Neural cell (in vitro differentiated cells): ENCODE results near the gene PLPP1. TPM values are rescaled to one million over a fixed set of nuclear protein-coding genes. Genes with fewer than 3 reads are reported as not detected.

Experiments used
- H2AFZ ChIP-seq: fragments of 200-600, 300-800 bp; sonication (generic), shearing (Covaris generic); 2 replicates; pipeline ENCODE4 v1.6.0; 2014; ENCODE audit warnings: low read depth, mild to moderate bottlenecking, antibody characterized with exemption, low read length, moderate library complexity
- H3F3A ChIP-seq: fragments of 200-600 bp; shearing (Covaris generic); 2 replicates; pipeline ENCODE4 v1.6.1; 2016; ENCODE audit warnings: mild to moderate bottlenecking, moderate library complexity, mixed read lengths, antibody characterized with exemption, low read length; ENCODE audit not compliant: insufficient read depth, poor library complexity, severe bottlenecking
- H3K27ac ChIP-seq: fragments of 200-600, 300-800 bp; sonication (generic), shearing (Covaris generic); 2 replicates; pipeline ENCODE4 v1.5.1; 2014; ENCODE audit warnings: mild to moderate bottlenecking, low read length, moderate library complexity
- H3K27me3 ChIP-seq: fragments of 300-800, 200-600 bp; sonication (generic), shearing (Covaris generic); 2 replicates; pipeline ENCODE4 v1.6.0; 2014; ENCODE audit warnings: mild to moderate bottlenecking, low read depth, low read length, moderate library complexity; ENCODE audit not compliant: insufficient read depth
- H3K36me3 ChIP-seq: fragments of 300-800, 200-600 bp; sonication (generic), shearing (Covaris generic); 2 replicates; pipeline ENCODE4 v1.5.1; 2014; ENCODE audit warnings: mild to moderate bottlenecking, antibody characterized with exemption, low read length, moderate library complexity; ENCODE audit not compliant: insufficient read depth
- H3K4me2 ChIP-seq: fragments of 300-800, 200-600 bp; sonication (generic), shearing (Covaris generic); 2 replicates; pipeline ENCODE4 v1.6.0; 2014; ENCODE audit warnings: mild to moderate bottlenecking, low read length
- H3K4me3 ChIP-seq: fragments of 300-800, 200-600 bp; sonication (generic), shearing (Covaris generic); 2 replicates; pipeline ENCODE4 v1.5.1; 2014; ENCODE audit warnings: mild to moderate bottlenecking, low read length, moderate library complexity
- H3K79me2 ChIP-seq: fragments of 200-600 bp; shearing (Covaris generic); replicated peaks from 2 replicates; pipeline ENCODE4 v1.6.0; 2014; ENCODE audit warnings: mild to moderate bottlenecking, low read length, moderate library complexity; ENCODE audit not compliant: insufficient read depth
- H3K9ac ChIP-seq: fragments of 300-800, 200-600 bp; sonication (generic), shearing (Covaris generic); 2 replicates; pipeline ENCODE4 v1.6.1; 2016; ENCODE audit warnings: mild to moderate bottlenecking, low read length, mixed read lengths
- H3K9me2 ChIP-seq: fragments of 200-600 bp; shearing (Covaris generic); 2 replicates; pipeline ENCODE4 v1.6.1; 2016; ENCODE audit warnings: mild to moderate bottlenecking, low read length, mixed read lengths; ENCODE audit not compliant: insufficient read depth
- H3K9me3 ChIP-seq: fragments of 200-600, 300-800 bp; sonication (generic), shearing (Covaris generic); 2 replicates; pipeline ENCODE4 v1.6.1; 2016; ENCODE audit warnings: mild to moderate bottlenecking, mixed run types, low read length, moderate library complexity, mixed read lengths
- H4K20me1 ChIP-seq: fragments of 200-600 bp; shearing (Covaris generic); 2 replicates; pipeline ENCODE4 v1.6.1; 2016; ENCODE audit warnings: mild to moderate bottlenecking, mixed run types; ENCODE audit not compliant: insufficient read depth
- CTCF ChIP-seq: fragments of 450-650 bp; IDR thresholded peaks from 2 replicates; pipeline ENCODE4 v1.5.1; 2014; ENCODE audit warnings: antibody characterized with exemption, mild to moderate bottlenecking, moderate library complexity; ENCODE audit not compliant: poor library complexity, severe bottlenecking
- EP300 ChIP-seq: fragments of 450-650 bp; conservative IDR thresholded peaks from 2 replicates; pipeline ENCODE4 v1.6.1; 2014; ENCODE audit warnings: antibody characterized with exemption, mild to moderate bottlenecking, moderate library complexity; ENCODE audit not compliant: poor library complexity, severe bottlenecking
- EZH2 ChIP-seq: fragments of 200-600, 300-800 bp; shearing (Covaris generic), sonication (generic); IDR thresholded peaks from 2 replicates; pipeline ENCODE4 v1.6.1; 2014; ENCODE audit warnings: antibody characterized with exemption, low read length, borderline replicate concordance, mild to moderate bottlenecking; ENCODE audit not compliant: insufficient read depth, poor library complexity, severe bottlenecking
- MXI1 ChIP-seq: fragments of 450-650 bp; conservative IDR thresholded peaks from 2 replicates; pipeline ENCODE4 v1.6.1; 2014; ENCODE audit warnings: antibody characterized with exemption, mild to moderate bottlenecking; ENCODE audit not compliant: poor library complexity, severe bottlenecking
- POLR2AphosphoS5 ChIP-seq: IDR thresholded peaks from 2 replicates; pipeline ENCODE4 v1.6.1; 2012
- RAD21 ChIP-seq: fragments of 450-650 bp; conservative IDR thresholded peaks from 2 replicates; pipeline ENCODE4 v1.6.1; 2014; ENCODE audit warnings: antibody characterized with exemption, mild to moderate bottlenecking, moderate library complexity
- REST ChIP-seq: IDR thresholded peaks from 2 replicates; pipeline ENCODE4 v1.6.1; 2012; ENCODE audit warnings: borderline replicate concordance
- SMC3 ChIP-seq: fragments of 450-650 bp; conservative IDR thresholded peaks from 2 replicates; pipeline ENCODE4 v1.6.1; 2014; ENCODE audit warnings: antibody characterized with exemption, mild to moderate bottlenecking, moderate library complexity; ENCODE audit not compliant: poor library complexity
- TAF1 ChIP-seq: IDR thresholded peaks from 2 replicates; pipeline ENCODE4 v1.6.1; 2012; ENCODE audit warnings: low read depth
- polyA plus RNA-seq: library from polyadenylated mRNA; depleted of rRNA; stranded (reverse); fragments of >200 nt; gene quantifications from 2 replicates; pipeline ENCODE4 v1.2.3, GENCODE V29; 2014

The PLPP1 gene
- polyA plus RNA-seq, 1 donor from 2014 or later = 33.9 TPM

DNA sequence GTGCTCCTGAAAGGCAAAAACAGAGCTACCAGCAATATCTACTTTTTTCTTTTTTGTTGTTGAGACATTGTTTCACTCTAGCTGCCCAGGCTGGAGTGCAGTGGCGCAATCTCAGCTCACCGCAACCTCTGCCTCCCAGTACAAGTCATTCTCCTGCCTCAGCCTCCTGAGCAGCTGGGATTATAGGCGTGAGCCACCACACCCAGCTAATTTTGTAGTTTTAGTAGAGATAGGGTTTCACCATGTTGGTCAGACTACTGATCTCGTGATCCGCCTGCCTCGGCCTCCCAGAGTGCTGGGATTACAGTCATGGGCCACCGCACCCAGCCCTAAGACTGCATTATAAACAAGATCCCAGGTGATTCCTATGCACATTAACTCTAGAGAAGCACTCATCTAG lies 17.0 kb downstream of the PLPP1 start:
- H3F3A ChIP-seq = no peaks in the 10 kb centered on the region
- H3K4me2 ChIP-seq = no peak overlapping the region
- H3K79me2 ChIP-seq = no peaks in the 10 kb centered on the region
- no peak overlapping the region for H3K9ac ChIP-seq
- H2AFZ ChIP-seq = no peak overlapping the region
- H3K4me3 ChIP-seq = no peak overlapping the region
- H3K36me3 ChIP-seq = no peaks in the 10 kb centered on the region
- TF ChIP-seq SMC3 (no peak), POLR2AphosphoS5 (no peak), RAD21 (no peak), REST (no peak), CTCF (no peak), TAF1 (no peak), MXI1 (no peak), EP300 (no peak), EZH2 (no peak)
- no peaks in the 10 kb centered on the region for H3K27me3 ChIP-seq
- no peaks in the 10 kb centered on the region for H3K9me3 ChIP-seq
- no peaks in the 10 kb centered on the region for H3K9me2 ChIP-seq
- H4K20me1 ChIP-seq = no peaks in the 10 kb centered on the region
- H3K27ac ChIP-seq = no peak overlapping the region

DNA sequence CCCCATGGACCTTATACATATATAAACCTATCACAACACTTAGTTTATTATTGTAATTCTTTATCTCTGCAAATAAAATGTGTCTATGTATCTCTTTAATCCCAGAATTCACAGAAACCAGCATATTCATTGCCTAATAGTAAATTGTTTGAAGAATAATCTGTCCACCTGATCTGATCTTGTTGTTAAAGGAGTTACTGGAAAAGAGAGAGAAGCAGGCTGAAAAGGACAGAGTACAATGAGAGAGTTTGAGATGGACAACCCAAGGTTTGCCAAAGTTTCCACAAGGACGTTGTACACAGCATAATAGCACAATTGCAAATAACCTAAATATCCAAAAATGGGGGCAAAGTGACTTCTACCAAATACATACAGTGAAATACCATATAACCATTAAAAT lies 23.8 kb downstream of the PLPP1 start:
- Histone ChIP-seq H2AFZ (no peak overlapping the region), H3K9me3 (no peaks in the 10 kb centered on the region), H3F3A (no peaks in the 10 kb centered on the region), H3K9me2 (no peaks in the 10 kb centered on the region), H3K4me2 (no peak overlapping the region), H3K27me3 (no peaks in the 10 kb centered on the region), H3K36me3 (no peaks in the 10 kb centered on the region), H3K9ac (no peak overlapping the region), H4K20me1 (no peaks in the 10 kb centered on the region), H3K79me2 (no peaks in the 10 kb centered on the region), H3K4me3 (no peak overlapping the region), H3K27ac (no peak overlapping the region)
- no peak for TF ChIP-seq RAD21
- no peak for TF ChIP-seq SMC3
- no peak for TF ChIP-seq EZH2
- TF ChIP-seq TAF1 = no peak
- TF ChIP-seq POLR2AphosphoS5 = no peak
- TF ChIP-seq CTCF = no peak
- no peak for TF ChIP-seq EP300
